Cardiac muscle cell (in vitro differentiated cells and primary cell): ENCODE measurements around the gene TTBK1. TPM values are rescaled to one million over a fixed set of nuclear protein-coding genes. Genes with fewer than 3 reads are reported as not detected.

ENCODE experiments used
- DNase-seq, 2 donors: peaks; one replicate each; pipeline versions ENCODE4 v3.0.0 to v3.0.0-alpha.2; 2010 to 2017; ENCODE audit warnings: low read depth in 1 of 2, low spot score in 1 of 2
- H3K27ac ChIP-seq: fragments of 200-600 bp; sonication (generic); 2 replicates; pipeline ENCODE4 v1.5.1; 2016
- H3K27me3 ChIP-seq: fragments of 200-600 bp; sonication (generic); 2 replicates; pipeline ENCODE4 v1.6.0; 2016; ENCODE audit warnings: control low read depth
- H3K36me3 ChIP-seq: fragments of 200-600 bp; sonication (generic); 2 replicates; pipeline ENCODE4 v1.5.1; 2016; ENCODE audit warnings: control low read depth
- H3K4me1 ChIP-seq: fragments of 200-600 bp; sonication (generic); 2 replicates; pipeline ENCODE4 v1.8.1; 2017; ENCODE audit warnings: low read depth, mild to moderate bottlenecking, mixed run types
- H3K4me3 ChIP-seq: fragments of 200-600 bp; sonication (generic); 2 replicates; pipeline ENCODE4 v1.5.1; 2016; ENCODE audit warnings: mild to moderate bottlenecking
- H3K9me3 ChIP-seq: fragments of 200-600 bp; sonication (generic); 2 replicates; pipeline ENCODE4 v1.5.1; 2017; ENCODE audit warnings: low read depth, mild to moderate bottlenecking, control low read depth
- CTCF ChIP-seq: IDR thresholded peaks from 2 replicates; pipeline ENCODE4 v1.5.1; 2012; ENCODE audit warnings: low read depth, mild to moderate bottlenecking, low read length
- polyA plus RNA-seq: library from polyadenylated mRNA; unstranded; fragments of >200 nt; fragmentation: Nextera tagmentation; extraction: Ambion mirVana; gene quantifications from 2 replicates; pipeline ENCODE4 v1.2.1, GENCODE V29; 2016
- total RNA-seq: library from RNA; depleted of rRNA; stranded (reverse); fragments of >200 nt; gene quantifications from 2 replicates; pipeline ENCODE4 v1.2.3, GENCODE V29; 2016

The TTBK1 gene
- total and polyA plus RNA-seq, 2 experiments from 2014 or later: 0.15 to 1.0 TPM

GRCh38 chr6:43256670-43257366 is 13.5 kb downstream of the TTBK1 start:
- Histone ChIP-seq H3K9me3 (no peaks in the 10 kb centered on the region), H3K4me3 (no peak overlapping the region), H3K27ac (no peak overlapping the region), H3K4me1 (peaks cover 24% of the 10 kb centered on the region), H3K36me3 (no peaks in the 10 kb centered on the region), H3K27me3 (no peaks in the 10 kb centered on the region)
- TF ChIP-seq CTCF: no peak
- DNase-seq: no peak

- Histone ChIP-seq H3K4me3 (no peak overlapping the region), H3K4me1 (peaks cover 24% of the 10 kb centered on the region), H3K9me3 (no peaks in the 10 kb centered on the region), H3K27me3 (no peaks in the 10 kb centered on the region), H3K36me3 (no peaks in the 10 kb centered on the region), H3K27ac (no peak overlapping the region)
- TF ChIP-seq CTCF: no peak
- DNase-seq: no peak
Observed at GRCh38 chr6:43257367-43258145, 14.3 kb downstream of the TTBK1 start.

GRCh38 chr6:43258180-43258579 is 14.9 kb downstream of the TTBK1 start:
- Histone ChIP-seq H3K36me3 (no peaks in the 10 kb centered on the region), H3K4me3 (no peak overlapping the region), H3K27me3 (no peaks in the 10 kb centered on the region), H3K27ac (no peak overlapping the region), H3K4me1 (peaks cover 24% of the 10 kb centered on the region), H3K9me3 (no peaks in the 10 kb centered on the region)
- TF ChIP-seq CTCF: no peak
- no peak for DNase-seq

- H3K27ac ChIP-seq: peak overlapping the region; percentile 54
- no peak for TF ChIP-seq CTCF
- no peaks in the 10 kb centered on the region for H3K27me3 ChIP-seq
- H3K36me3 ChIP-seq: no peaks in the 10 kb centered on the region
- H3K9me3 ChIP-seq: no peaks in the 10 kb centered on the region
- H3K4me3 ChIP-seq: no peak overlapping the region
- H3K4me1 ChIP-seq: peaks cover 24% of the 10 kb centered on the region
- no peak for DNase-seq
Observed at GRCh38 chr6:43258807-43259686, 15.8 kb downstream of the TTBK1 start.

- Histone ChIP-seq H3K36me3 (no peaks in the 10 kb centered on the region), H3K27me3 (no peaks in the 10 kb centered on the region), H3K9me3 (no peaks in the 10 kb centered on the region), H3K4me3 (no peak overlapping the region), H3K4me1 (peaks cover 24% of the 10 kb centered on the region), H3K27ac (no peak overlapping the region)
- TF ChIP-seq CTCF: no peak
- no peak for DNase-seq
Observed at GRCh38 chr6:43260791-43261190, 17.5 kb downstream of the TTBK1 start.
